HEK293T (cell line): ENCODE measurements around the gene DNAJC7.

ENCODE experiments used
- CTCF ChIA-PET: fragments of 350-600 bp; formaldehyde crosslinking; extraction: SDS; loops from one replicate; lab custom pipeline; 2021; ENCODE audit warnings: antibody characterized with exemption, inconsistent platforms; lab: Yijun Ruan, JAX
- POLR2A ChIA-PET: fragments of 350-600 bp; formaldehyde crosslinking; extraction: SDS; loops from one replicate; lab custom pipeline; 2020; ENCODE audit warnings: antibody characterized with exemption, inconsistent platforms; lab: Yijun Ruan, JAX
- DNase-seq: peaks from one replicate; pipeline ENCODE4 v3.0.0; 2012; ENCODE audit warnings: mixed read lengths; ENCODE audit errors: extremely low spot score
- ARNT ChIP-seq: fragments of 450-650 bp; IDR thresholded peaks from 2 replicates; pipeline ENCODE4 v1.6.1; 2017; ENCODE audit warnings: mild to moderate bottlenecking
- BHLHE40 ChIP-seq: fragments of 450-650 bp; IDR thresholded peaks from 2 replicates; pipeline ENCODE4 v1.6.1; 2016; ENCODE audit warnings: mild to moderate bottlenecking, moderate library complexity, borderline replicate concordance
- CTBP1 ChIP-seq: fragments of 450-650 bp; IDR thresholded peaks from 2 replicates; pipeline ENCODE4 v1.6.1; 2016; ENCODE audit warnings: borderline replicate concordance
- ELF4 ChIP-seq: fragments of 450-650 bp; IDR thresholded peaks from 2 replicates; pipeline ENCODE4 v1.6.1; 2017; ENCODE audit warnings: antibody characterized with exemption
- FOXA1 ChIP-seq: fragments of 450-650 bp; IDR thresholded peaks from 2 replicates; pipeline ENCODE4 v1.6.1; 2016; ENCODE audit warnings: mild to moderate bottlenecking
- FOXK2 ChIP-seq: fragments of 450-650 bp; IDR thresholded peaks from 2 replicates; pipeline ENCODE4 v1.6.1; 2016; ENCODE audit warnings: mild to moderate bottlenecking
- FOXM1 ChIP-seq: fragments of 450-650 bp; IDR thresholded peaks from 2 replicates; pipeline ENCODE4 v1.6.1; 2017; ENCODE audit warnings: mild to moderate bottlenecking, borderline replicate concordance
- HDGF ChIP-seq: fragments of 450-650 bp; IDR thresholded peaks from 2 replicates; pipeline ENCODE4 v1.6.1; 2017; ENCODE audit warnings: antibody characterized with exemption, borderline replicate concordance
- L3MBTL2 ChIP-seq: fragments of 450-650 bp; conservative IDR thresholded peaks from 2 replicates; pipeline ENCODE4 v1.6.1; 2016; ENCODE audit warnings: mild to moderate bottlenecking
- LEF1 ChIP-seq: fragments of 450-650 bp; IDR thresholded peaks from 2 replicates; pipeline ENCODE4 v1.6.1; 2017; ENCODE audit warnings: mild to moderate bottlenecking, borderline replicate concordance
- NFRKB ChIP-seq: fragments of 450-650 bp; IDR thresholded peaks from 2 replicates; pipeline ENCODE4 v1.6.1; 2016; ENCODE audit warnings: mild to moderate bottlenecking, moderate library complexity
- SP1 ChIP-seq: fragments of 450-650 bp; IDR thresholded peaks from 2 replicates; pipeline ENCODE4 v1.6.1; 2017
- SUZ12 ChIP-seq: fragments of 450-650 bp; IDR thresholded peaks from 2 replicates; pipeline ENCODE4 v1.6.1; 2016; ENCODE audit warnings: mild to moderate bottlenecking
- TARDBP ChIP-seq: fragments of 450-650 bp; IDR thresholded peaks from 2 replicates; pipeline ENCODE4 v1.6.1; 2016
- ZNF384 ChIP-seq: fragments of 450-650 bp; IDR thresholded peaks from 2 replicates; pipeline ENCODE4 v1.6.1; 2016
- TF ChIP-seq, protein P1 (sequence below): fragments of 450-650 bp; IDR thresholded peaks from 2 replicates; pipeline ENCODE4 v1.6.1; 2016

DNAJC7 gene

DNA sequence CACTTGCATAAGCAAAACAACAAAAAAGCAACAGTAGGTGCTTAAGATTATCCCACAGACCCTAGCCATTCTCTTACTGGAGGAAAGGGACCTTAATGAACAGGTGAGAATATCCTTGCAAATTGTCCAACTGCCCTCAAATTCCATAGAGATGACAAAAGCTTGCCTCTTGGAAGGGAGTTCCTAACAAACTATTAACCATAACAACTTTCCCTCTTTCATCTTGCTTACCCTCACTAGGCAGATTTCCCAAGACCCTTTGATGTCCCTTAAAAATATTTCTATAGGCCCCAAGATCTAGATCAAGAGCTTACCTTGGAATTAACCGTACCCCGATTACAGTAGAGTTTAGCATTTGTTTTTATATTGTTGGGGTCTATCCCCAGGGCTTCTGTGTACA is 28.8 kb downstream of the DNAJC7 start:
- CTCF ChIA-PET = no interaction called here
- no peak for DNase-seq
- POLR2A ChIA-PET = interaction anchor here (1.6 to 1.8 kb wide), 2 partner anchors 29 to 125 kb away, joined by 3 to 8 read pairs; partner anchors contain the start of gene DNAJC7
- TF ChIP-seq L3MBTL2 (no peak), ARNT (no peak), SP1 (no peak), BHLHE40 (no peak), ELF4 (no peak), HDGF (no peak), FOXK2 (no peak), CTBP1 (no peak), TARDBP (no peak), NFRKB (no peak)
- TF ChIP-seq, protein P1, sequence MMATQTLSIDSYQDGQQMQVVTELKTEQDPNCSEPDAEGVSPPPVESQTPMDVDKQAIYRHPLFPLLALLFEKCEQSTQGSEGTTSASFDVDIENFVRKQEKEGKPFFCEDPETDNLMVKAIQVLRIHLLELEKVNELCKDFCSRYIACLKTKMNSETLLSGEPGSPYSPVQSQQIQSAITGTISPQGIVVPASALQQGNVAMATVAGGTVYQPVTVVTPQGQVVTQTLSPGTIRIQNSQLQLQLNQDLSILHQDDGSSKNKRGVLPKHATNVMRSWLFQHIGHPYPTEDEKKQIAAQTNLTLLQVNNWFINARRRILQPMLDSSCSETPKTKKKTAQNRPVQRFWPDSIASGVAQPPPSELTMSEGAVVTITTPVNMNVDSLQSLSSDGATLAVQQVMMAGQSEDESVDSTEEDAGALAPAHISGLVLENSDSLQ = no peak

DNA sequence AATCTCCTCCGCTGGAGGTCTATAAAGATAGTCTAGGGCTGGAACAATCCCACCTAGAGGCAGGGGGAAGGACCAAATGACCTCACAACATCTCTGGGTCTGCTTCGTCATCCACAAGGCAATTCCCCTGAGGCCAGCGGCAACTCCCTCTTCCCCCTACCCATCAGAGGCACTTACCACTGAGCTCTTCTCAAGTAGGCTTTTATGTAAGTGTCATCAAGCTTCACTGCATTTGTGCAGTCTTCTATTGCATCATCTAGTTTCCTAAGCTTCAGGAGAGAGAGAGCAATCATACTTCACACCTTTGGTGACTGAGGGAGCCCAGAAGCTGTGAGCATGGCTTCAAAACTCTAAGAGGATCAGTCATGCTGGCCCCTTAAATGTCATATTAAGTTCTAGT is 29.6 kb downstream of the DNAJC7 start:
- TF ChIP-seq L3MBTL2 (no peak), BHLHE40 (no peak)
- ChIA-PET CTCF (interaction anchor here (0.8 kb wide), 1 partner anchor 34 kb away, joined by 5 read pairs; no protein-coding TSS in a partner anchor), POLR2A (interaction anchor here (0.8 to 1.8 kb wide), 3 partner anchors 27 to 126 kb away, joined by 3 to 8 read pairs (median 3); partner anchors contain the start of gene DNAJC7)
- no peak for DNase-seq

- CTCF ChIA-PET = no interaction called here
- no peak for TF ChIP-seq ARNT
- no peak for TF ChIP-seq NFRKB
- no peak for TF ChIP-seq L3MBTL2
- no peak for TF ChIP-seq LEF1
- TF ChIP-seq ZNF384 = no peak
- TF ChIP-seq FOXA1 = no peak
- DNase-seq = no peak
- POLR2A ChIA-PET = no interaction called here
These were observed 30.6 kb downstream of the DNAJC7 start for GRCh38 chr17:41986634-41987033.

DNA sequence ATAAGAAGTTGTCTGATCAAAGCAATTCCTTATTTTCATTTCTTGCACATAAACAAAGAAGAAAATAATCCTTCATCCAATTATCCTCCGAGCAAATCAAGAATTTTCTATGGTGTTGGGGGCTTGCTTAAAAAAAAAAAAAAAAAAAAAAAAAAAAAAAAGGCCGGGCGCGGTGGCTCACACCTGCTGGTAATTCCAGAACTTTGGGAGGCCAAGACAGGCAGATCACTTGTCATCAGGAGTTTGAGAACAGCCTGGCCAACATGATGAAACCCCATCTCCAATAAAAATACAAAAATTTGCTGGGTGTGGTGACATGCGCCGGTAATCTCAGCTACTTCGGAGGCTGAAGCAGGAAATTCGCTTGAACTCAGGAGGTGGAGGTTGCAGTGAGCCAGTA is 31.3 kb downstream of the DNAJC7 start:
- TF ChIP-seq ZNF384 (peak; percentile 47; the same call in 1 of the 2 replicates), CTBP1 (no peak)
- DNase-seq = no peak
- ChIA-PET CTCF (no interaction called here), POLR2A (no interaction called here)

- POLR2A ChIA-PET = interaction anchor here (0.8 kb wide), 1 partner anchor 34 kb away, joined by 4 read pairs; no protein-coding TSS in a partner anchor
- DNase-seq = no peak
- CTCF ChIA-PET = no interaction called here
- TF ChIP-seq SUZ12 = no peak
- no peak for TF ChIP-seq TARDBP
- no peak for TF ChIP-seq ZNF384
- no peak for TF ChIP-seq BHLHE40
- no peak for TF ChIP-seq ELF4
- TF ChIP-seq FOXA1 = no peak
- TF ChIP-seq ARNT = no peak
- TF ChIP-seq LEF1 = no peak
- TF ChIP-seq FOXM1 = no peak
- TF ChIP-seq SP1 = no peak
- TF ChIP-seq NFRKB = no peak
These were observed 32.8 kb downstream of the DNAJC7 start for GRCh38 chr17:41984454-41984853.

DNA sequence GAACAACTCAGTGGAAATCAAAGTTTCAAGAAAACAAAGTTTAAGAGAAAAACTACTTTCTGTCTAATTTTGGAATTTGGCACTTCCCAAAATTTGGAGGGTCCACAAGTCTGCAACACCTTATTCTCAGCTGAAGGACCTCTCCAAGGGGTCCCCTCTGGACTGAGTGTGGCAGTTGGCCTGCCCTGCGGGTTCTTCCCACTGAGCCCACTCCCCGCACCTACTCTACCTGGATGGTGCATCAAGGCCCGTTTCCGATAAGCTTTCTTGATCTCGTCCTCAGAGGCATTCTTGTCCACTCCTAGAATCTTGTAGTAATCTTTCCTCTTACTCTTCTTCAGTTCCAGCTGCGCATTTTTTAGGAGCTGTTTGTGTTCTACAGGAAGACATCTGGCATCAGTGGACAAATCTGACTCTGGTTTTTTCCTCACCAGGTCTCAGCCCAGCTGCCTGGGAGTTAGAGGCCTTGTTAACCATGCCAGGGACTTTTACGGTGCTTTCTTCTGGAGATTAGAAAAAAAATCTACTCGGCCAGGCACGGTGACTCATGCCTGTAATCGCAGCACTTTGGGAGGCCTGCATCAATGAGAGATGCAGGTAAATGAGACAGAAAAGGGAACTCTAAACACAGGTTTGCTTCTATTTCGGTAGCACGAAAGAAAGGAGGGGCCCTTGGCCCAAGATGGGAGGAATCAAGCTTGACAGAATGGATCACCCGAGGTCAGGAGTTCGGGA is 35.0 kb downstream of the DNAJC7 start:
- TF ChIP-seq SP1 (no peak), ARNT (no peak), BHLHE40 (no peak), FOXA1 (no peak)
- ChIA-PET POLR2A (interaction anchor here (3.3 kb wide), 1 partner anchor 15 kb away, joined by 13 read pairs; the partner anchor contains the start of gene CNP), CTCF (no interaction called here)
- no peak for DNase-seq

GRCh38 chr17:41977991-41978390 is 39.2 kb downstream of the DNAJC7 start:
- CTCF ChIA-PET = no interaction called here
- DNase-seq = no peak

More at GRCh38 chr17:41977991-41978390, 39.2 kb downstream of the DNAJC7 start:
- no peak for TF ChIP-seq LEF1
- TF ChIP-seq SP1 = no peak
- no peak for TF ChIP-seq NFRKB
- TF ChIP-seq BHLHE40 = no peak
- no peak for TF ChIP-seq ZNF384
- no peak for TF ChIP-seq FOXM1
- TF ChIP-seq FOXA1 = no peak
- no peak for TF ChIP-seq CTBP1
- TF ChIP-seq L3MBTL2 = no peak
- TF ChIP-seq, protein P1 = no peak
- no peak for TF ChIP-seq HDGF
- TF ChIP-seq TARDBP = no peak
- TF ChIP-seq FOXK2 = no peak
- no peak for TF ChIP-seq SUZ12
- no peak for TF ChIP-seq ARNT
- TF ChIP-seq ELF4 = no peak
- POLR2A ChIA-PET = interaction anchor here (4.7 kb wide), 1 partner anchor 11 kb away, joined by 29 read pairs; the partner anchor contains the start of gene CNP
